Renal pelvis (tissue), 4 donors: ENCODE measurements around the gene MRPL32. TPM values are rescaled to one million over a fixed set of nuclear protein-coding genes. Genes with fewer than 3 reads are reported as not detected.

Experiments
- DNase-seq: peaks from one replicate; pipeline ENCODE4 v3.0.0-alpha.2; 2013
- polyA plus RNA-seq, 3 donors: library from polyadenylated mRNA; unstranded; fragments of 120-200 nt; gene quantifications; one replicate each; pipeline ENCODE4 v1.2.1, GENCODE V29; 2013; ENCODE audit not compliant: insufficient read length in 3 of 3

Gene MRPL32
- polyA plus RNA-seq, 3 donors, result 94.2 to 104 (median 97.8) TPM

GRCh38 chr7:42959549-42959948 is 27.4 kb downstream of the MRPL32 start:
- DNase-seq, result no peak

DNA sequence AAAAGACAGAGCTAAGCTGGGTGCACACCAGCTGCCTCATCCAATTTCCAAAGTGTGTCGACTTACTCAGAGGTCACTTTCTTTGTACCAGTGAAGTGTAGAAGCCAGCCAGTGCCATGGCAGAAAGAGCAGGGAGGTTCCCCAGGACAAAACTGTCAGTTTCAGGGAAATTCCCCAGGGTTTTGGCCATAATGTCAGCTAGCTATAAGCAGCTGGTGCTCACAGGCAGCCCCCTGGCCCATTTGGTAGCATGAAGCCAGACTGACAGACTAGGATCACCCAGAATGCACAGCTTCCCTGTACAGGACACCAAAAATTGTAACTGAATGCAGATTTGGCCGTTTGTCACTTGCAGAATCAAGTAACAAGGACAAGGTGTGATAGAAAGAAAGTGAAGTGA is 28.6 kb downstream of the MRPL32 start:
- no peak for DNase-seq

GRCh38 chr7:42961170-42961569 is 29.0 kb downstream of the MRPL32 start:
- DNase-seq, result no peak

- DNase-seq, result no peak
Observed at GRCh38 chr7:42964293-42964692, 32.1 kb downstream of the MRPL32 start.

- DNase-seq, result no peak
Observed at GRCh38 chr7:42964849-42965805, 33.0 kb downstream of the MRPL32 start.

DNA sequence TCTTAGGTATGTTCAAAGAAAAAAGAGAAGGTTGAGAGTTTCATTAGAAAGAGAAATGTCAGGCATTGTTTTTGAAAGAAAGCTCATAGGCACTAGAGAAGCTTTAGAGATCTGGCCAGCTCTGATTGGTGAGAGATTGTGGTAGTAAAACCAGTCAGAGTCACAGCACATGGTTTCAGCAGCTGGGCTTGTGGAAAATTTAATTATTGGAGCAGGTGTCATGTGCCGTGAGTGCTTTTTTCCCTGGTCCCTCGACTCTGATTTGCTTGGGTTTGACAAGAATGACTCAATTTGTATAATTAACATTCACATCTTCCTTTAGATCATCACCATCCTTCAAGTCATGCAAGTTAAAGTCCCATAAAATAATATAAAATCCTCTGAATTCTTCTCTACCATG is 35.2 kb downstream of the MRPL32 start:
- no peak for DNase-seq

- peak; percentile 86 for DNase-seq
Observed at GRCh38 chr7:42972699-42973500, 40.7 kb downstream of the MRPL32 start.

DNA sequence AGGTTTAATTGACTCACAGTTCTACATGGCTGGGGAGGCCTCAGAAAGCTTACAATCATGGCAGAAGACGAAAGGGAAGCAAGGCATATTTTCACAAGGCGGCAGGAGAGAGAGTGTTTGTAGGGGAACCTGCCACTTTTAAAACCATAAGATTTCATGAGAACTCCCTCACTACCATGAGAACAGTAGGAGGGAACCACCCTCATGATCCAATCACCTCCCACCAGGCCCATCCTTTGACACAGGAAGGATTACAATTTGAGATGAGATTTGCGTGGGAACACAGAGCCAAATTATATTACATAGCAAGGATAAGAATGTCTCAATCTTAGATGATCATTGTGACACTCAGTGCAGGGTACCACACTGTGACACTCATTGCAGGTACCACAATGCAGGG is 44.2 kb downstream of the MRPL32 start:
- no peak for DNase-seq

DNA sequence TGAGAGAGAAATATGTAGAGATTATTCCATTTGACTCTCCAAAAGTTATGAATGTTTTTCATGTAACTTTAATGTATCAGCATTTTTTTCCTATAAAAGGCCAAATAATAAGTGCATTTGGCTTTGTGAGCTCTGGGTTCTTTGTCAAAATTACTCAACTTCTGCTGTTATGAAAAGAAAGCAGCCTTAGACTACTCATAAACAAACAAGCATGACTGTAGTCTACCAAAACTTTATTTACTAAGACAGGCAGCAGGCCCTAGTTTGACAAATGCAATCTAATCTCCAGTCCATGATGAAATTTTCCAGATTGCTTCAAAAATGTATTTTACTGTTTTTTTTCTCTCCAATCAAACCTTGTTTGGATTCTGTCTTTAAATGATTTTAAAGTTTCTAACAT is 46.3 kb downstream of the MRPL32 start:
- no peak for DNase-seq

DNA sequence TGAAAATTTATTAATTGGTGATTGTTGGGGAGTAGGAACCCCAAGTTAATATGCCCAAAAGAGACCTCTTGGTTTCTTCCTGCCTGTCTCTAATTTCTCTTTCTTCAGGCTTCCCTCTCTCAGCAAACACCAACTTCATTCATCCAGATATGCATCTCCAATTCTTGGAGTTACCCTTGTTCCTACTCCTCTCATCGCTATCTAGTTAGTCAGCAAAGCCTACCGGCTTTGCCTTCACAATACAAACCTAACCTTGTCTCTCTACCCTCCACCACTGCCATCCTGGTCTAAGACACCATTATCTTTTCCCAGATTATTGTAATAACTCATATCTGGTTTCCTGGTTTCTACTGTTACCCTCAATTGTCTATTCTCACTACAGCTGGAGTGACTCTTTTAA is 47.9 kb downstream of the MRPL32 start:
- no peak for DNase-seq

DNA sequence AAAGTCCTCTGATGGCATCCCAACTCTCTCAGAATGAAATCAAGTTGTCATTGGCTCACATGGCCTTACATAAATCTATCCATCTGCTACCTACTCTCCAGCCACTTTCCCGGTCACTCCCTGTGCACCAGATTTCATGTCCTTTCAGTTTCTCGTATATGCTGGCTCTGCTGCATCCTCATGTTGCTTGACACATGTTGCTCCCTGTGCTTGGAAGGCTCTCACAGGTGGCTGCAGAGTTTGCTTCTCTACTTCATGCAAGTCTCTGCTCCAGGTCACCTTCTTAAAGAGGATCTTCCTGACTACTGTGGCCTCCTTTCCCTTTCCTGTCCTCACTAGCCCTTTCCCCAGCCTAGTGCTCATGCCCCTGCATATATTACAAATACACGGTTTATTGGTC is 48.3 kb downstream of the MRPL32 start:
- DNase-seq, result no peak

GRCh38 chr7:42981601-42982000 is 49.4 kb downstream of the MRPL32 start:
- DNase-seq, result no peak

DNA sequence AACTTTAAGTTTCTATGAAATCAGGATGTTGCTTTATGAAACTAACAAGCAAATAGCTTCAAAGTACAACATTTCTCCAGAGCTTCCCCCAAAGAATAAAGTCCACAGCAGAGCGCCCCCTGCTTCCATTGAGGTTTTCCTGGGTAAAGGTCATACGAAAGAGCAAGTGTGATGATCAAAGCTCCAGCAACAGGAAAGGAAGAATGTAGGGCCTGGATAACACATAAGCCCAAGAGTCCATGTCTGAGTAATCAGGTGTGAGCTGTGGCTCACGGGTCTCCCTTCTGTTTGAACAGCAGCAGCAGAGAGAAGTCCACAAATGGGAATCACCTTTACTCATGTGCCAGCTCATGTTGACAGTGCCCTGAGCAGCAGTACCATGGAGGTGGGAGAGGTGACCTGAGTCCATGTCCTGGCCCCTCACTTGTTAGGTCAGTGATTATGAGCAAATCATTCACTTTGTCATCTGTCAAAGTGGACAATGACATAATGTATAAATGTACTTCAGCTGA is 50.5 kb downstream of the MRPL32 start:
- no peak for DNase-seq

GRCh38 chr7:42984137-42984536 is 52.0 kb downstream of the MRPL32 start:
- DNase-seq, result no peak

GRCh38 chr7:42986213-42986612 is 54.0 kb downstream of the MRPL32 start:
- no peak for DNase-seq

- no peak for DNase-seq
Observed at GRCh38 chr7:42986781-42987248, 54.6 kb downstream of the MRPL32 start.

Other genes with a start within 250 kb of the MRPL32 start
- 1 to 10 TPM; 5.3 to 6.7 (median 6.0) TPM for gene C7orf25, start 20.3 kb upstream of the MRPL32 start, polyA plus RNA-seq
- 100 to 1,000 TPM; 248 to 284 (median 277) TPM for gene PSMA2, start 202 bp upstream of the MRPL32 start, polyA plus RNA-seq
- gene HECW1, start 180.3 kb downstream of the MRPL32 start, polyA plus RNA-seq, result 1 to 10 TPM; 6.4 to 8.3 (median 7.7) TPM